SK-MEL-5 (cell line): Measurements from ENCODE around the gene TMEM79. TPM values are rescaled to one million over a fixed set of nuclear protein-coding genes. Genes with fewer than 3 reads are reported as not detected.
A peak's percentile ranks its signal among the peaks of the same experiment; 100 is the strongest.
"Not testable (repeated sequence)": the region's sequence is repeated elsewhere in the genome, so short reads cannot be mapped to it uniquely, and the experiment has no call there.

Source experiments
- DNase-seq: peaks from one replicate; pipeline ENCODE4 v3.0.0-alpha.2; 2016; ENCODE audit warnings: low read depth, low spot score
- in situ Hi-C: cut with HindIII; loops from 2 replicates; pipeline ENCODE4 v1.10.0; 2016; ENCODE audit warnings: low sequenced_read_pairs, high pct_unique_total_duplicates, low pct_unique_long_range_greater_than_20kb
- total RNA-seq: library from RNA; depleted of rRNA; stranded (reverse); fragments of >200 nt; shearing (Covaris generic); gene quantifications from 2 replicates; pipeline ENCODE4 v1.2.3, GENCODE V29; 2014

TMEM79 gene
- total RNA-seq, 1 experiment from 2014 or later, result 1.0 TPM

DNA sequence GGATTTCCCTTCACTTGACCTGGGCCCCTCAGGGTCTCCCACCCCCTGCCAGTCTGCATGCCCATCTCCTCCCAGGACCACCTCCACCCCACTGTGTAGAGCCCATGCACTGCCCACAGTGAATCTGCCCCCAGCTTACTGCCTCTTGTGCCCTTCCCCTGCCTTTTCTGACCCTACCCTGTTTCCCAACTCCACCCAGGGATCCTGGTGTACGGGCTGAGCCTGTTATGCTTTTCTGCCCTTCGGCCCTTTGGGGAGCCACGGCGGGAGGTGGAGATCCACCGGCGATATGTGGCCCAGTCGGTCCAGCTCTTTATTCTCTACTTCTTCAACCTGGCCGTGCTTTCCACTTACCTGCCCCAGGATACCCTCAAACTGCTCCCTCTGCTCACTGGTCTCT is 1.9 kb downstream of the TMEM79 start:
- no peak for DNase-seq
- in situ Hi-C loops, result no loop called here

DNA sequence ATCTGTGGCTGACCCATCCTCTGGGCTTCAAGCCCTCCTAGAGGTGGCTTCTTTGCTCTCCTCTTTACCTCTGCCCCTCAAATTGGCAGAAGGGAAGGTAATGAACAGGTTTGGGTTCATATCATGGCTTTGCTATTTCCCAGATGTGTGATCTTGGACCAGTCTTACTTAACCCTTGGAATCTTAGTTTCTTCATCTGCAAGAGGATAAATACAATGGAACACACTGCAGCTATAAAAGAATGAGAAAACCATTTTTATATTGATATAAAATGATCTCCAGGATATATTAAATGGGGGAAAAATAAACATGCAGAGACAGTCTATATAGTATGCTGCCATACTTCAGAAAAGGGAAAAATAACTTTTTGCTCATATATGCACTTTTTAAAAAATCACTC is 5.7 kb downstream of the TMEM79 start:
- in situ Hi-C loops, result no loop called here
- no peak for DNase-seq

DNA sequence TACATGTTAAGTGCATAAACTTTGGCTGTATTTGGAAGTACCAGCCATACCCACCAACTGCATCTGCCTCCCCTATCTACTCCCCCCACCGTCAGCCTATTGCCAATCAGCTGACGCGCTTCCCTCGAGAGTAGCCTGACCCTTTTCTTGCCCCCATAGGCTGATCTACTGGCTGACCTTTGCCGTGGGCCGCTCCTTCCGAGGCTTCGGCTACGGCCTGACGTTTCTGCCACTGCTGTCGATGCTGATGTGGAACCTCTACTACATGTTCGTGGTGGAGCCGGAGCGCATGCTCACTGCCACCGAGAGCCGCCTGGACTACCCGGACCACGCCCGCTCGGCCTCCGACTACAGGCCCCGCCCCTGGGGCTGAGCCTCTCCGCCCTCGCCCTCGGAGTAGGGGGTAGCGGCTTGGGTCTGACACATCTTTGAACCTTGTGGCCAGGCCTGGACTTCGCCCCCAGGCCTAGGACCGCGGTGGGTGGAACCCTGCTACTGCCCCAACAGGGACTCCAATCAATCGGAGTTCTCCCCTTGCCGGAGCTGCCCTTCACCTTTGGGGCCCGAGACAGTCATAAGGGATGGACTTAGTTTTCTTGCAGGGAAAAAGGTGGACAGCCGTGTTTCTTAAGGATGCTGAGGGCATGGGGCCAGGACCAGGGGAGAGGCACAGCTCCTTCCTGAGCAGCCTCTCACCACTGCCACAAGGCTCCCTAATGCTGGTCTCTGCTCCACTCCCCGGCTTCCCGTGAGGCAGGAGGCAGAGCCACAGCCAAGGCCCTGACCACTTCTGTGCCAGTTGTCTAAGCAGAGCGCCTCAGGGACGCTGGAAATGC is 7.3 kb downstream of the TMEM79 start:
- in situ Hi-C loops, result no loop called here
- DNase-seq, result peak; percentile 91

DNA sequence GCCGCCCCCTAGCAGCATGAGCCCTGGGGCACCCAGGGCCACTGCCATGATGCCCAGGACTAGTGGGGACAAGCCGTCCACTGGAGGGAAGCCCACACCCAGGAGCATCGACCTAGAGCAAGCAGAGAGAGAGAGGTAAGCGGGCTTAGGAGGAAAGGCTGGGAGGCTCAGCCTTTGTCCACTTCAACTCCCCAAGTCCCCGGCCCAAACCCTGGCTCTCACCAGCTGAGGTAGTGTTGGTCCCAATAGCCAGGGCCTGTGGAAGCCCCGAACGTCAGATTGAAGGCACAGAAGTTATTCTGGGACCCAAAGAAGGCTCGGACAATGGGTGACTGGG is 8.9 kb downstream of the TMEM79 start:
- DNase-seq, result no peak
- in situ Hi-C loops, result no loop called here

DNA sequence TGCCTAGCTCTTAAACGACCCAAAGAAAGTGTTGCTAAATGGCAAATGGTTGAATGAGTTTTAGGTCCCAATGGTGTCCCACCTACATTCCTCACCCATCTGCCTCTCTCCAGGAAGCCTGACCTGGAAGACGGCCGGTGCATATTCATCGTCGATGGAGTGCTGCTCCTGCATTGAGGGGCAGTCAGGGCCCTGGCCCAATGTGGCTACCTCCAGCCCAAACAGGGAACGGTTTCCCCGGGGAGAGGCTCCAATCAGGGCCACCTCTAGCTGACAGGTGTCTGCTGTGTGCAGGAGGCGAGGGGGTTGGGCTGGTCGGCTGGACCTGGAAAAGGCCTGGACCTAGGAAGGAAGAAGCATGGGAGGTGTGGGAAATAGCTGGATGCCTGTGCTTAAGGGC is 9.8 kb downstream of the TMEM79 start:
- no peak for DNase-seq
- in situ Hi-C loops, result no loop called here

DNA sequence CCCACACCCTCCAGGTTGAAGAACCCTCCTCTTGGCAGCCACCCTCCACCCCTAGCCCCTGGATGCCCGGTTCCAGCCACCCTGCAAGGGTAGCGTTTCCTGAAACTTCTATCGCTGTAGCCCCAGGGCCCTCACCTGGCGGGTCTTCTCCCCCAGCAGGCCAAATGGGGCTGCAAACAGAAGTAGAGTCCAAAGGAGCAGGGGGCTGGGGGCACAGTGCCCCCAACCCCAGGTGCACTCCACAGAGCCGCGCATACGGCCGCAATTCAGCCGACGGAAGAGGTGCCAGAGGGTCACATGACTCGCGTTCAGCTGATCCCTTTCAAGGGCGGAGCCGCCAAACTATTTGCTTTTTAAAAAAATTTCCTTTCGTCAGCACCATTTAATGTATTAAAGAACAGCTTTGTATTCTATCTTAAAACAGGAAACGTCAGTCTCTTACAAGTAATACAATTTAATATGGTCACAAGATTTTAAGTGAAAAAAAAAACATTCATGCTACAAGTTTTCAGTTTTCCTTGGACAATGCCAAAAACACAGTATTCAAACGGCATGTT is 11.3 kb downstream of the TMEM79 start, which contains the start of gene GLMP:
Gene GLMP, minus strand, starts transcription at position 289 of the 557 bp plus-strand sequence. Its CDS starts 34 bp downstream, at position 255.
- in situ Hi-C loops, result no loop called here
- DNase-seq, result peak; percentile 88

DNA sequence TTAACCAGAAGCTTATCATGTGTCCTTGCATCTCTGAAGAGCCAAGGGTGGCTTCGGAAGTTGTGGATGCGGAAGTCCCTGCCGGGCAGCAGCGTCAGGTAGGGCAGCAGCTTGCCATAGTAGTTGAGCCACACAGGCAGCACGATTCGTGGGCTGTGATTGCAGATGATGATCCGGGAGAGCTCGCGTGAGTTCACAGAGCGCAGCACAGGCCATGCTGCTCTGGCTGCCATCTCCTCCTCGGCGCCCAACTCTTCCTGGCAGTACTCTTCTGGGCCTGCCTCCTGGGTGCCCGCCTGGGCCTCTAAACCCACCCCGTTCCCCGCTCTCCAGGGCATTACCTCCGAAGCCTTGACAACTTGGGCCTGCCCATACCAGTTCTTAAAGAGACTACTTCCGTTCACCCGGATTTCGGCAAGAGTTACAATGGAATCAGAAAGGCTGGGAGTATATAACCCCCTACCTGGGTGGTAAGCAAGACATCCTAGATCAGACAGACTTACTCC is 14.8 kb downstream of the TMEM79 start, which contains the start of gene VHLL:
Gene VHLL, minus strand, starts transcription at position 456 of the 506 bp plus-strand sequence. Its CDS starts 118 bp downstream, at position 338.
- in situ Hi-C loops, result no loop called here
- DNase-seq, result no peak

DNA sequence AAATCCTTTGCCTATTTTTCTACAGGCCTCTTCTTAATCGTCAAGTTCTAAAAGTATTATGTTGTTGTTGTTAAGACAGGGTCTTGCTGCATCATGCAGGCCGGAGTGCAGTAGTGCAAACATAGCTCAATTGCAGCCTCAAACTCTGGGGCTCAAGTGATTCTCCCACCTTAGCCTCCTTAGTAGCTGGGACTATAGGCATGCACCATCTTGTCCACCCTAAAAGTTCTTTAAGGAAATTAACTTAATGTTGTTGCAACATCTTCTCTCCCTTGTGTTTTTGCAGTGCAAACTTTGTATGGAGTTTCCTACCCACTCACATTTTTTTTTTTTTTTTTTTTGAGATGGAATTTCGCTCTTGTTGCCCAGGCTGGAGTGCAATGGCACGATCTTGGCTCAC is 19.1 kb downstream of the TMEM79 start:
- DNase-seq, result no peak
- in situ Hi-C loops, result no loop called here

DNA sequence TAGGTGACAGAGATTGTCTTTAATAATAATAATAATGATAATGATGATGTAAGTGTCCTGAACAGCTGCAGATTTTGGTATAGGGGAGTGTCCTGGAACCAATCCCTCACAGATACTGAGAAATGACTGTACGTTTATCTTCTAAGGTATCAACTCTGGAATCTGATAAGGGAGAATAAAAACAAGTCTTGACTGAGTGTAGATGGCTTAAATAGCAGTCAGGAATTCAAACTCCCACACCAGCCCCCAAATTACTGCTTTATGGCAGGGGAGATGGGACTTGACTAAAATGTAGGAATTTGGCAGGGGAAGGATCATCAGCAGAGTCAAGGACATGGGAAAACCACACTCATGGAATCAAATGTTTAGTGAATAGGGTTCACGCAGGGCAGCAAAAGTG is 21.1 kb downstream of the TMEM79 start:
- no peak for DNase-seq
- in situ Hi-C loops, result no loop called here

DNA sequence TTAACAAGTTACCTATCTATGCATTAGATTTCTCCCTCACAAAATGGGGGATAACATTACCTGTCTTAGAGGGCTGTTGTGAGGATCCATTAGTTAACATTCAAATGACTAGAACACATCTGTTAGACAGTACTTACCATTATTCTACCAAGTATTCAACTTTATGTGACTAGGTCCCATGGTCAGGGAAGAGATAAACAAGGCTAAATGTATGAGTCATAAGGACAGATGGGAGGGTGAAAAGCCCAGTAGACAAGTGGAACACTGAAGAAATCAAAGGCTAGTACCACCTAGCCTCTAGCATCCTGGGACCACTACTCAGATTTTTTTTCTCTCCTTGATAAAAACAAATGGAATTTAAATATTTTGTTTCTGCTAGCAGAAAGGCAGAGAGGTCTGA is 24.0 kb downstream of the TMEM79 start:
- peak; percentile 31 for DNase-seq
- in situ Hi-C loops, result no loop called here

DNA sequence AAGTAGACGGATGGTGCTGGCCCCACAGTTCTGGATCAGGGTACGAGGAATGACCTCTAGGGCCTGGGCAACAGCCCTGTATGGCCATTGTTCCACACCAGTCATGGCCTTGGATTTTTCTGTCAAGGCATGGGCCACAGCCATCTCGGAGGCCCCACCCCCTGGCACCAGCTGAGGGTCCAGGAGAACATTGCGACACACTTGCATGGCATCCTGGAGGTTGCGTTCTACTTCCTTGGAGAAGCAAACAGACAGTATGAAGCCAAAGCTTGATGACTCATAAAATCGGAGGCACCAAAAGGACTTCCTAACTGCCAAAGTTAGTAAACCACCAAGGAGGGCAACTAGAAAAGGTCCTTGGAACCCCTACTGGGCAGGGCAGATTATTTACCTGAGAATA is 26.8 kb downstream of the TMEM79 start:
- in situ Hi-C loops, result no loop called here
- no peak for DNase-seq

DNA sequence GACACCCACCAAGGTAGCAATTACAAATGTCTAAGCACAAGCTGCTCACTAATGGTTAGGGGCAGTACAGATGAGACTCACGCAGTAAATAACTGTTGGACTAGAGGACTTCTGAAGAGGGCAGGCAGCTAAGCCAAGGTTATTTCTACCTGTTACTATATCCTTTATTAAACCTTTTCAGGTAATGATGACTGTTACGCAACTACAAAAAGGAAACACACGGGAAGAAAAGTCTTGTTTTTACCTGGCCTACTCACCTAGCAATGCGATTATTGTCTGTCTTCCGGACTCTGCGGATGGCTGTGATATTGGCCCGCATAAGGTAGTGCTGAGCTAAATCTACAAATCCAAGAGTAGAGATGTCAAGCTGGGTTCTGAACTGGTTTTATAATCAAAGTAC is 32.8 kb downstream of the TMEM79 start:
- in situ Hi-C loops, result no loop called here
- DNase-seq, result no peak

DNA sequence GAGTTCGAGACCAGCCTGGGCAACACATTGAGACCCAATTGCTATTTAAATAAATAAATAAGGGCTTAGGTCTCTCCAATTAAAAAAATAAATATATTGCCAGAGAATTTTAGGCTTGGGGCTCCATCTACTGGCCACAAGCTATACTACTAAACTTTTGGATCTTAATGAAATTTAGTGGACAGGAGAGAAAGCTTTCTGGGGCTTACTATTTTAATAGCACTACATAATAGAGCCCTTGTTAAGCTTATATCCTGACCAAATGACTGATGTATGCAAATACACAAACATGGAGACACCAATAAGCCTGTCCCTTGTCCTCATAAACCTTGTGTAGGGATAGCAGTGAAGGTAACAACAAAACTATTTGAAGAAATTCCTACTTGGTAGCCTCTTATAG is 35.5 kb downstream of the TMEM79 start:
- in situ Hi-C loops, result no loop called here
- peak; percentile 75 for DNase-seq

DNA sequence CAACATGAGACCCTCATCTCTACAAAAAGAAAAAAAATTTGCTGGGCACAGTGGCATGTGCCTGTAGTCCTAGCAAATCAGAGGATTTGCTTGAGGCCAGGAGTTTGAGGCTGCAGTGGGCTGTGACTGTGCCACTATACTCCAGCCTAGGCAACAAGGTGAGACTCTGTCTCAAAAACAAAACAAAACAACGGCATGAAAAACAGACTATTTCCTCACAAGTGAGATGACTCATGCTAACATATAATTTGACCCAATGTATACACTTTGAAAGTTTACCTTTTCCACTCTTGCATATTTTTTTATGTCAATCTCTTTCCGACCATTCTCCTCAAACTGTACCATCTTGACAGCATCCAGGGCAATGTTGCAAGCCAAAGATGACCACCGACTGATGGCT is 36.4 kb downstream of the TMEM79 start:
- no peak for DNase-seq
- in situ Hi-C loops, result no loop called here

DNA sequence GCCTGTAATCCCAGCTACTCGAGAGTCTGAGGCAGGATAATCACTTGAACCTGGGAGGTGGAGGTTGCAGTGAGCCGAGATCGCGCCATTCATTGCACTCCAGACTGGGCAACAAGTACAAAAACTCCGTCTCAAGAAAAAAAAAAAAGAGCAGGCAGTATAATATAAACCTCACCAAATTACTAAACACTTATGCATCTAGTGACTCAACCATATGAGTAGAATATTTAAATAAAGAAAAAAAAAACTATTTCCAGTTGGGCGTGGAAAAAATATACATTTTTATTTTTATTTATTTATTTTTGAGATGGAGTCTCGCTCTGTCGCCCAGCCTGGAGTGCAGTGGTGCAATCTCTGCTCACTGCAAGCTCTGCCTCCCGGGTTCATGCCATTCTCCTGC is 39.1 kb downstream of the TMEM79 start:
- DNase-seq, in situ Hi-C loops: not testable (repeated sequence)

DNA sequence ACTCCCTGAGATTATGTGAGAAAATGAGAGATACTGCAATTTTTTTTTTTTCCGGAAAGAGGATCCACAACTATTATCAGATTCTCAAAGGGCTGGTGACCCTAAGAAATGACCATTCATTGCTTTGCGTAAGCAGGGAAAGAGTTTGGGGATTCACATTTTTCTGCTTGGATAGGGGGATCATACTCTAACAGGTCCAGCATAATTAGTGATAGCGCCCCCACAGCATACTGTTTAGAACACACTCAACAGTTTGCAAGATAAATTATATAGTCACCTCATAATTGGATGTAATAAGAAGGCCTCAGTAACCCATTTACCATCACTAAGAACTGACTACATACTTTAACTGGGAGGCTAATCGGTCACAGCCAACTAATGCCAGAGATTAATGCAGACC is 52.1 kb downstream of the TMEM79 start:
- peak; percentile 42 for DNase-seq
- in situ Hi-C loops, result no loop called here

DNA sequence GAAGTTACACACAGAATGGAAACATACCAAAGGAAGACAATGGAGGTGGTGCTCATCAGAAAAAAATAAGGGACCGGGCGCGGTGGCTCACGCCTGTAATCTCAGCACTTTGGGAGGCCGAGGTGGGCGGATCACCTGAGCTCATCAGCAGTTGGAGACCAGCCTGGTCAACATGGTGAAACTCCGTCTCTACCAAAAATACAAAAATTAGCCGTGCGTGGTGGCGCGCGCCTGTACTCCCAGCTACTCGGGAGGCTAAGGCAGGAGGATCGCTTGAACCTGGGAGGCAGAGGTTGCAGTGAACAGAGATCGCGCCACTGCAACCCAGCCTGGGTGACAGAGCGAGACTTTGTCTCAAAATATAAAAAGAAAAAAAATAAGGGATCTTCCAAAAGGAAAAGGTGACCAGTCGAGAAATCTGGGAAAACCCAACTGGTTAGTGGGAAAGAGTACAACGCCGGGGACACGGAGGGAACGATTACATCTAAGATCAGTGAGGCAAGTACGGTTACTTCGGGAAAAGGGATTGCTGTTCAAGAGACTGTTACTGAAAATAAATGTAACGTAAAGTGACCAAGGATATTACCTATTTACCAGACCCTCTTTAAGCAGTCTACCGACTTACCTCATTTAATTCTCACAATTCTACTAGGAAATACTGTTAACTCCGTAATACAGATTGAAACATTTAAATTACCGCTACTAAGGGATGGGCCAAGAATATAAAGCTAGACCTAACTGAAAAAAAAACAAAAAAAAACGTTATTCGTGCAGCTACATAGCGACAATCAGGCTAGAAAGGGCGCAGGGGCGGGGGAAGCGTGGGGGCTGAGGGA is 53.1 kb downstream of the TMEM79 start:
- in situ Hi-C loops, result no loop called here
- DNase-seq, result no peak

DNA sequence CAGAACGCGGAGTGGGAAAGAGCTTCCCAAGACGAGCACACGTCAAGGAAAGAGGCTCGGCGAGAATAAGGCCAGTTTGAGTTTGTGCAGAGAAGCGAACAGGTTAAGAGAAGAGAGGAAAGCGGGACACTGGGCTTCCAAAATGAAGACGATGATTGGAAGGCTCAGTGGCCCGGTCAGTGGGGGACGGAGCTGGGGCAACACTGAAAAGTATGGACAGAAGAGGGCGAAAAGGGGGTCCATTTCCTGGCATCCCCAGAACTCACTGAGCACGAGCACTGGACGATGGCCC is 53.7 kb downstream of the TMEM79 start:
- DNase-seq, result no peak
- in situ Hi-C loops, result no loop called here
